Liver (tissue), 9 donors: ENCODE results near the gene HIPK2. TPM values are rescaled to one million over a fixed set of nuclear protein-coding genes. Genes with fewer than 3 reads are reported as not detected.

Experiments used
- DNase-seq: peaks from one replicate; pipeline ENCODE4 v3.0.0-alpha.2; 2017; ENCODE audit warnings: low spot score
- H3K27ac ChIP-seq, 2 donors: one replicate each; pipeline ENCODE4 v1.7.0; 2013; ENCODE audit warnings: inconsistent platforms in 2 of 2, low read length in 2 of 2, control low read depth in 1 of 2, low read depth in 1 of 2, mild to moderate bottlenecking in 1 of 2
- H3K27me3 ChIP-seq, 4 donors: one replicate each; pipeline versions ENCODE4 v1.6.1 to v1.7.0; 2013; ENCODE audit warnings: low read length in 3 of 4, inconsistent platforms in 1 of 4, mild to moderate bottlenecking in 1 of 4, moderate library complexity in 1 of 4; ENCODE audit not compliant: control insufficient read depth in 4 of 4, insufficient read depth in 4 of 4
- H3K36me3 ChIP-seq, 4 donors: one replicate each; pipeline versions ENCODE4 v1.6.1 to v1.7.0; 2013; ENCODE audit warnings: low read length in 3 of 4, mild to moderate bottlenecking in 3 of 4, low read depth in 1 of 4, moderate library complexity in 1 of 4; ENCODE audit not compliant: control insufficient read depth in 4 of 4, insufficient read depth in 3 of 4
- H3K4me1 ChIP-seq, 4 donors: one replicate each; pipeline versions ENCODE4 v1.6.1 to v1.7.0; 2013; ENCODE audit warnings: low read length in 3 of 4, mild to moderate bottlenecking in 3 of 4, moderate library complexity in 1 of 4; ENCODE audit not compliant: control insufficient read depth in 4 of 4, insufficient read depth in 4 of 4
- H3K4me3 ChIP-seq, 3 donors: one replicate each; pipeline versions ENCODE4 v1.6.1 to v1.7.0; 2013; ENCODE audit warnings: low read length in 3 of 3, control low read depth in 1 of 3, low read depth in 1 of 3, mild to moderate bottlenecking in 1 of 3
- H3K9ac ChIP-seq, 2 donors: one replicate each; pipeline ENCODE4 v1.7.0; 2013; ENCODE audit warnings: low read length in 2 of 2, mild to moderate bottlenecking in 2 of 2, moderate library complexity in 2 of 2, control low read depth in 1 of 2, low read depth in 1 of 2
- H3K9me3 ChIP-seq, 4 donors: one replicate each; pipeline versions ENCODE4 v1.6.1 to v1.7.0; 2013; ENCODE audit warnings: low read length in 3 of 4; ENCODE audit not compliant: control insufficient read depth in 4 of 4
- ATF3 ChIP-seq: IDR thresholded peaks from 2 replicates; pipeline ENCODE4 v1.6.1; 2016; ENCODE audit warnings: antibody characterized with exemption
- CTCF ChIP-seq: fragments of 150-350 bp; IDR thresholded peaks from 2 replicates; pipeline ENCODE4 v1.5.1; 2017; ENCODE audit warnings: improper control_type of control experiment, low read depth, low read length; ENCODE audit not compliant: missing input control
- EGR1 ChIP-seq, 2 donors: IDR thresholded peaks; 2 replicates each; pipeline ENCODE4 v1.6.1; 2016 to 2018; ENCODE audit warnings: antibody characterized with exemption in 2 of 2, low read depth in 2 of 2
- FOXA2 ChIP-seq: IDR thresholded peaks from 2 replicates; pipeline ENCODE4 v1.6.1; 2016; ENCODE audit warnings: antibody characterized with exemption
- HNF4G ChIP-seq: IDR thresholded peaks from 2 replicates; pipeline ENCODE4 v1.6.1; 2016; ENCODE audit warnings: antibody characterized with exemption
- MAX ChIP-seq: IDR thresholded peaks from 2 replicates; pipeline ENCODE4 v1.6.1; 2016; ENCODE audit warnings: antibody characterized with exemption
- NR2F2 ChIP-seq: IDR thresholded peaks from 2 replicates; pipeline ENCODE4 v1.6.1; 2016; ENCODE audit warnings: antibody characterized with exemption
- RAD21 ChIP-seq, 2 donors: IDR thresholded peaks; 2 replicates each; pipeline ENCODE4 v1.6.1; 2016; ENCODE audit warnings: antibody characterized with exemption in 2 of 2, mild to moderate bottlenecking in 2 of 2
- REST ChIP-seq: IDR thresholded peaks from 2 replicates; pipeline ENCODE4 v1.6.1; 2016; ENCODE audit warnings: antibody characterized with exemption, mild to moderate bottlenecking
- RXRA ChIP-seq, 2 donors: IDR thresholded peaks; 2 replicates each; pipeline ENCODE4 v1.6.1; 2017 to 2018; ENCODE audit warnings: antibody characterized with exemption in 2 of 2, mild to moderate bottlenecking in 1 of 2
- SP1 ChIP-seq: IDR thresholded peaks from 2 replicates; pipeline ENCODE4 v1.6.1; 2018; ENCODE audit warnings: antibody characterized with exemption, mild to moderate bottlenecking
- TAF1 ChIP-seq: conservative IDR thresholded peaks from 2 replicates; pipeline ENCODE4 v1.6.1; 2016; ENCODE audit warnings: antibody characterized with exemption, mild to moderate bottlenecking
- YY1 ChIP-seq: IDR thresholded peaks from 2 replicates; pipeline ENCODE4 v1.6.1; 2016; ENCODE audit warnings: antibody characterized with exemption, mild to moderate bottlenecking
- WGBS: extraction: QIAGEN DNeasy Blood & Tissue Kit; methylation state at CpG from one replicate; pipeline ENCODE4 v1.1.7; 2013; 5-methylcytosine and 5-hydroxymethylcytosine counted together
- polyA plus RNA-seq, 2 donors: library from polyadenylated mRNA; stranded (reverse) in 1 of 2; unstranded in 1 of 2; fragments of 200-250 nt in 1 of 2; fragments of >200 nt in 1 of 2; fragmentation: Nextera tagmentation in 1 of 2; extraction: Ambion mirVana in 1 of 2; gene quantifications; one replicate each; pipeline versions ENCODE4 v1.2.1 to v1.2.3, GENCODE V29; 2013 to 2015
- total RNA-seq, 2 donors: library from RNA; depleted of rRNA; stranded (reverse); fragments of >200 nt; gene quantifications; one replicate each; pipeline ENCODE4 v1.2.3, GENCODE V29; 2014
- donor health status: healthy.
- donor health status: healthy.
- donor health status: healthy.
- donor health status: healthy.
- donor health status: healthy.

The HIPK2 gene
- total and polyA plus RNA-seq, 4 donors, result 13.1 to 48.8 (median 16.6) TPM

GRCh38 chr7:139548302-139549028 is 229.3 kb downstream of the HIPK2 start:
- Histone ChIP-seq H3K27ac (no peak overlapping the region), H3K9me3 (no peaks in the 10 kb centered on the region), H3K27me3 (peaks cover 0 to 3% (median 0%) of the 10 kb centered on the region in 4 donors), H3K4me1 (no peaks in the 10 kb centered on the region), H3K36me3 (no peaks in the 10 kb centered on the region), H3K4me3 (no peak overlapping the region), H3K9ac (no peak overlapping the region)
- WGBS, result 87% methylated on average over 5 of the region's 5 CpGs
- TF ChIP-seq TAF1 (no peak), ATF3 (no peak), SP1 (no peak)
- DNase-seq, result no peak

- Histone ChIP-seq H3K36me3 (no peaks in the 10 kb centered on the region), H3K4me1 (no peaks in the 10 kb centered on the region), H3K4me3 (no peak overlapping the region), H3K27ac (no peak overlapping the region), H3K9me3 (no peaks in the 10 kb centered on the region), H3K9ac (no peak overlapping the region), H3K27me3 (peaks cover 0 to 4% (median 0%) of the 10 kb centered on the region in 4 donors)
- no peak for TF ChIP-seq EGR1 (IDR thresholded peaks at IDR 0.05; ENCODE audit: low read depth in 2 of 2)
- TF ChIP-seq FOXA2, result no peak
- no peak for TF ChIP-seq MAX
- TF ChIP-seq ATF3, result no peak
- TF ChIP-seq YY1, result no peak
- TF ChIP-seq RXRA (IDR thresholded peaks at IDR 0.05), result no peak
- TF ChIP-seq HNF4G, result no peak
- no peak for TF ChIP-seq RAD21 (IDR thresholded peaks at IDR 0.05)
- TF ChIP-seq REST, result no peak
- no peak for TF ChIP-seq CTCF
- no peak for TF ChIP-seq NR2F2
- no peak for DNase-seq
- WGBS, result 89% methylated on average over 11 of the region's 11 CpGs
Measured at GRCh38 chr7:139544645-139545044, 233.2 kb downstream of the HIPK2 start.
